Tibial nerve (tissue), 4 donors: ENCODE measurements around the gene EYA3.

Source experiments
- EP300 ChIP-seq, 2 donors: sonication (generic); formaldehyde crosslinking; IDR thresholded peaks; one replicate each; pipeline ENCODE4 v1.6.1; 2017; ENCODE audit warnings: antibody characterized with exemption in 2 of 2, mild to moderate bottlenecking in 1 of 2
- TF ChIP-seq, protein P1 (sequence below), 5 experiments: fragments of 200-600 bp in 3 of 5; fragments of 450-650 bp in 2 of 5; sonication (generic) in 3 of 5; IDR thresholded peaks; one replicate each; pipeline ENCODE4 v1.5.1; 2016 to 2019; ENCODE audit warnings: antibody characterized with exemption in 5 of 5, mild to moderate bottlenecking in 3 of 5, moderate library complexity in 2 of 5

DNA sequence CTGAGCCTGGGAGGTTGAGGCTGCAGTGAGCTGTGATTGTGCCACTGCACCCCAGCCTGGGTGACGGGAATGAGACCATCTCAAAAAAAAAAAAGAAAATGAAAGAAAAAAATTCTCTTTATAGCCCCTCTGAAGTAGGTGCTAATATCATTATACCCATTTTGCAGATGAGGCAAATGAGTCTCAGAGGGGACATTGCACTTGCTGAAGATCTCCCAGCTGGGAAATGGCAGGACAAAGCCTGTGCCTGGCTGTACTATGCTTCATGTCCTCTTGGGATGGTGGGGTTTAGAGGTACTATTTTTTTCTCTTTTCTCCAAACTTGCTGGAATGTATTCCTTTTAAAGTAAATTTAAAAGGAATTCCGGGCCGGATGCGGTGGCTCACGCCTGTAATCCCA is 152.0 kb downstream of the EYA3 start:
- TF ChIP-seq EP300 (IDR thresholded peaks at IDR 0.05), result no peak
- TF ChIP-seq, protein P1, sequence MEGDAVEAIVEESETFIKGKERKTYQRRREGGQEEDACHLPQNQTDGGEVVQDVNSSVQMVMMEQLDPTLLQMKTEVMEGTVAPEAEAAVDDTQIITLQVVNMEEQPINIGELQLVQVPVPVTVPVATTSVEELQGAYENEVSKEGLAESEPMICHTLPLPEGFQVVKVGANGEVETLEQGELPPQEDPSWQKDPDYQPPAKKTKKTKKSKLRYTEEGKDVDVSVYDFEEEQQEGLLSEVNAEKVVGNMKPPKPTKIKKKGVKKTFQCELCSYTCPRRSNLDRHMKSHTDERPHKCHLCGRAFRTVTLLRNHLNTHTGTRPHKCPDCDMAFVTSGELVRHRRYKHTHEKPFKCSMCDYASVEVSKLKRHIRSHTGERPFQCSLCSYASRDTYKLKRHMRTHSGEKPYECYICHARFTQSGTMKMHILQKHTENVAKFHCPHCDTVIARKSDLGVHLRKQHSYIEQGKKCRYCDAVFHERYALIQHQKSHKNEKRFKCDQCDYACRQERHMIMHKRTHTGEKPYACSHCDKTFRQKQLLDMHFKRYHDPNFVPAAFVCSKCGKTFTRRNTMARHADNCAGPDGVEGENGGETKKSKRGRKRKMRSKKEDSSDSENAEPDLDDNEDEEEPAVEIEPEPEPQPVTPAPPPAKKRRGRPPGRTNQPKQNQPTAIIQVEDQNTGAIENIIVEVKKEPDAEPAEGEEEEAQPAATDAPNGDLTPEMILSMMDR (IDR thresholded peaks at IDR 0.05), result no peak
